HG03103 (cell line): Measurements from ENCODE around the gene CCNYL1.

Source experiments
- ATAC-seq: cut with Tn5 transposase; IDR thresholded peaks from one replicate; pipeline ENCODE4 v1.9.1; 2021; ENCODE audit warnings: low read depth; ENCODE audit not compliant: unreplicated experiment

The CCNYL1 gene

DNA sequence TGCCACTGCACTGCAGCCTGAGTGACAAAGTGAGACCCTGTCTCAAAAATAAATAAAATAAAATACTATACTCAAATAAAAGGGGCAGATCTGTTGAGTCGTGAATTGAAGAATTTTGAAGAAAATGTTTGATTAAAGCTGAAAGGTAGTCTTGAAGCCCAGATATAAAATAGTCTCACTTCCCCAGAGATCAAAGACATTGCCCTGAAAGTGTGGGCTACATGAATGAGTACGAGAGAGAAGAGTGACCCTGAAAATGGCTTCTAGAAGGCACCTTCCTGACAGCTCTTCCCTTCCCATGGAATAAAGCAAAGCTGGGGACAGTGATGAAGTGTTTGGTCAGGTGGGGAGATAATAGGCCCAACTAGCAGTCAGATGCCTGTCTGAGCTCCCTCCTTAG lies 72.1 kb downstream of the CCNYL1 start:
- no peak for ATAC-seq

DNA sequence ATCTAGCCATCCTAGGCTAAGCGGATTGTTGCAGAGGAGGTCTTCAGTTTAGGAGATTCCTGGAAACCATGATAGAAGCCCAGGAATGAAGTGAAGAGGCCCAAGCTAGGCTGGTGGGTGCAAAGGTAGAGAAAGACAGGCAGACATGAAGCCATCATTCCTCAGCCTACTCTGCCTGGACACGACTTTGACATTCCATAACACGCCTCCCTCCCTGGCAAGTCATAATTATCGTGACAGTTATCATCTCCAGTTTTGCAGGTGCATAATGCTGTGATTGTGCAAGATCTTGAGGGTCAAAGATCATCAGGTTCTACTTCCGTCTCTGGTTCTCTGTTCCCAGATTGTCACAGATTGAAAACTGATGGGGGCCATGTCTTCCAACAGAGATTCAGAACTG lies 73.5 kb downstream of the CCNYL1 start:
- ATAC-seq: no peak

DNA sequence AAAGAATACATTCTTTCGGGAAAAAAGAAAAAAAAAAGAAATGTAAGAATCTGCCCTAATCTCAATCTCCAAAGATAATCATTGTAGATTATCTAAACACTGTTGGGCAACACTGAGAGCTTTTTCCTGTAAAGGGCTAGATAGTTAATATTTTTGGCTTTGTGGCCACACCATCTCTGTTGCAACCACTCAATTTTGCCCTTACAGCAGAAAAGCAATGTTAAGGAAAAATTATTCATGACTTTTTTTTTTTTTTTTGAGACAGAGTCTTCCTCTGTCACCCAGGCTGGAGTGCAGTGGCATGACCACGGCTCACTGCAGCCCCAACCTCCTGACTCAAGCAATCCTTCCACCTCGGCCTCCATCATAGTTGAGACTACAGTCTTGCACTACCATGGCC lies 75.6 kb downstream of the CCNYL1 start:
- ATAC-seq: no peak

DNA sequence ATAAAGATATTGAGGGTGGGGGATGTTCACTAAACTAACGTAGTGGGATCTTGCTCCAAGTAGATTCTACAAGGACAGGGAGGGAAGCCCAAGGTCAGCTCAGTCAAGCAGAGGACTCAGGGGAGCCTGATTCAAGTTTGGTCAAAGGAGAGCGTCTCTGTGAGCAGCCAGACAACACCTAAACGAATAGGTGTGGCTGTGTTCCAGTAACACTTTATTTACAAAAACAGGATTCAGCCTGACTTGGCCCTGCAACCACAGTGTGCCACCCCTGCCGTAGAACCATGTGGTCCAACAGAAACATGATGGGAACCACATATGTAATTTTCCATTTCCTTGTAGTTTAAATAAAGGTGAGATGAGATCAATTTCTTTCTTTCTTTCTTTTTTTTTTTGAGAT lies 76.4 kb downstream of the CCNYL1 start:
- ATAC-seq: no peak

DNA sequence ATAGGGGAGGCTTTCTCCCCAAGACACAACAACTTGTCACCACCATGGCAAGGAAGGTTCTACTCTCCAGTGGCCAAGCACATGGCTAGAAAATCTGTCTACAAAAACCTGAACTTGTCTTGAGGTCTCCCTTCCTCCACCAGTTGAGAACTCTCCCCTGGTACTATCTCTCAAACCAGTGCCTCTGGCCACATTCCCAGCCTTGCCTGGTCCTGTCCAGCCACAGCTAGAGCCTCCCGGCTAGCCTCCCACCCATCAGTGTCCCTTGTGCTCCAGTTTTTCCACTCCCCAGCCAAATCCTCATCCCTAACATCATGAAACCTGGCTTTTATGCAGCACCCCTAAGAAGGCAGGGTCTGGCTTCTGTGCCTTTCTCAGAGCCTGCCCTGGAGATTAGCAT lies 79.5 kb downstream of the CCNYL1 start:
- no peak for ATAC-seq

DNA sequence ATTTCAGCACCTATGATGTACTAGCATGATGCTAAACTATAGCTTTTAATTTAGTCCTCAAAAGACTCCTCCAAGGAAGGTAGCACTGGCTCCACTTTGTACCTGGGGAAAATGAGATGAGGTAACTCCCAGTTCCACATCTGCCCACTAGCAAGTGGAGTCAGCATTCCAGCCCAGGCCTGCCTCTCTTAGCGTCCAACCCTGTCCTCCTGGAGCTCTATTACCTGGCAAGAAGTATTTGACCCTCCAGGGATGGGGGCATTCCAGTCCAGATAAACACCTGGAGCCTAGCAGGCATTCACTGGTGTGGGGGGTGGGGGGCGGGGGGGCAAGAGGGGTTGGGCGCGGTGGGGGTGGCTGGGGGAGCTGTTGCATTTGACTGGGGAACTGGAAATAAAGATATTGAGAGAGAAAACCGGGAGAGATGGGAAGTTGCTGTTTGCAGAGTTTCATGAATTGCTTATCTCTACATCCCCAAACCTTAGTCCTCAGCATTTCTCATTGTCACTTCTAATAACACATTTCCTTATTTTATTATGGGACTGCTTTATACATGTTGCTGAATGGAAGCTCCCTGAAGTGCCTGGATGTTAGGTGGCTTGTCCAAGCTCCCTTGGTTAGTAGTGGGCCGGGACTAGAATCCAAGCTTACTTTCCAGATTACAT lies 80.3 kb downstream of the CCNYL1 start:
- ATAC-seq: no peak

DNA sequence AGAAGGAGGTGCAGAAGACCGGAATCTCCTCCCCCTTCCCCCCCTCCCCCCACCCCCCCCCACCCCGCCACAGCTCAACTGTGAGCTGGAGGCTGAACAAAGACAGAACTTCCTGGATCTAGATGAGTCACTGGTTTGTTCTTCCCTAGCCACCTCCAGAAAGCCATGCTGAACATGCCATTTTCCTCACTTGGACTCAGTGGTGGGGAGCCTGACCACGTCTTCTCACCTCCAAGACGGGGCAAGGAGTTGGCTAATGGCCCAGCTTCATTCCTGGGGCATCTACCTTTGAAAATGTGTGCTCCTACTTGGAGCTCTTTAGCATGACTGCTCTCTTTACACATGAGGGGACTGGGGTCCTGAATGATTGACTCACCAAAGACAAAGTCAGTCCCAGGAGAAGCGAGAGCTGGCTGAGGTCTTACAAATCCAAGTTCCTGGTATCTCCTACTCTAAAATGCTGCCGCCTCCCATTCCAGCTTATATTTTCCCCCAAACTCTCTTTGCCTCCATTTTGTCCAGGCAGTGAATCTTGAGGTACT lies 80.9 kb downstream of the CCNYL1 start:
- no peak for ATAC-seq

DNA sequence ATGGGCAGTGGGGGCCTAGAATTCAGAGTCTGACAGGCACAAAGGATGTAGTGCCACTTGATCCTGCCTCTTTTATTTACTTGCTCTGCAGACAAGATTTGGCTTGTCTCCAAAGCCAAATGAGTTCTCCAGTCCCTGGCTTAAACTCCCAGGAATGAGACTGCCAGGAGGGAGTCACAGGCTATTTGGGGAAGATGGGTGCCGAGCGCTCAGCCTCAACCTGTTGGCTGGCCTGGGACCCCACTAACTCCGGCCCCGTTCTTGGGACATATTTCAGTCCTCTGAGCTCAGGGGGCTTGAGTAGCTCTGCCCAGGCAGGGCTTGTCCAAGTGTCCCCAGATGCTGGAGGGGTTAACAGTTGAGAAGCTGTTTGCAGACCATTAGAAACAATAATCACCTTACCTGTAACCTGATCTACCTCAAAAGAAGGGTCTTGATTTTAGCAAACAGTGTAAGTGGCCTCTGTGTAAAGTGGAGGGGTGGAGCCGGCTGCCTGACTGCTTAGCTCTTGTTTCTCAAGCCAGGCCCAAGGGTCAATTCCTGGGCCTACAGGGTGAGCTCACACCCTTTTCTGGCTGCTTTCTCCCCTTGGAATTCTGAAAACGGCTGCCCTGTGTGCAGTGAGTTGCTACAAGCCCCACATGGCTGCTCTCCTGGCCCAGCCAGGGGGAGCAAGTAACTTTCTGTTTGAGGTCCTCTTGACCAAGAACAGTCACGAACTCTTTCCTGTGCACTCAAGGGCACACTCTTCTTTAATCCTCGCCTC lies 85.3 kb downstream of the CCNYL1 start:
- ATAC-seq: no peak

DNA sequence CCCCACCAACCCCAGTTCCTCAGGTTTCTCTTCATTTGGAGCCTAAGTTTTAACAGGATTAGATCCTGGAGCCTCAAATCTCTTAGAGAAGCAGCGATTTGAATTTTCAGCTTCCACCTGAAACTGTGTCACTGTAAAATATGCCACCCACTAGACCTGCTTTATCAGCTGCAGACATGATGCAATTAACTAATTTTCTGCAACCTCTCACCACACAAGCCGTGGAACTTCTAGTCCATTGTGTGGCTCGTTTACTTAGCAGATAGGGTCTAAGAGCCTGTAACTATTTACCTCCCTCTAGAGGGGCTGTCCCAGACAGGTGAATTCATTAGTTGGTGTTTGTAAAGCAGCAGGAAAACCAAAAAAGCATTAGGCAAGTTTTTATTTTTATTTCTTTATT lies 89.8 kb downstream of the CCNYL1 start:
- ATAC-seq: no peak

DNA sequence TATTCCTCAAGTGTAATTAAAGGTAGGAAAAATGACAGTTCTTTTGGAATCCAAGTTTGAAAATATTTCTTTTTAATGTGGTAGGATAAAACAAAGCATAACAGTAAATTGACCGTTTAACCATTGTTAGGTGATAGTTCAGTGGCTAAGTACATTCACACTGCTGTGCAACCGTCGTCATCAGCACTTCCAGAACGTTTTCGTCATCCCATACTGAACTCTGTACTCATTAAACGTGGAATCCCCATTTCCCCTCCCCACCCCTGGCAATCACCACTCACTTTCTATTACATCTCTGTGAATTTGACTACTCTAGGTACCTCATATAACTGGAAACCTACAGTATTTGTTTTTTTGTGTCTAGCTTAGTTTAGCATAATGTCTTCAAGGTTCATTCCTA lies 91.2 kb downstream of the CCNYL1 start:
- no peak for ATAC-seq
